ENCODE data around the gene METTL15.
"Not testable (repeated sequence)": the region's sequence is repeated elsewhere in the genome, so short reads cannot be mapped to it uniquely, and the experiment has no call there.

METTL15 gene, protein sequence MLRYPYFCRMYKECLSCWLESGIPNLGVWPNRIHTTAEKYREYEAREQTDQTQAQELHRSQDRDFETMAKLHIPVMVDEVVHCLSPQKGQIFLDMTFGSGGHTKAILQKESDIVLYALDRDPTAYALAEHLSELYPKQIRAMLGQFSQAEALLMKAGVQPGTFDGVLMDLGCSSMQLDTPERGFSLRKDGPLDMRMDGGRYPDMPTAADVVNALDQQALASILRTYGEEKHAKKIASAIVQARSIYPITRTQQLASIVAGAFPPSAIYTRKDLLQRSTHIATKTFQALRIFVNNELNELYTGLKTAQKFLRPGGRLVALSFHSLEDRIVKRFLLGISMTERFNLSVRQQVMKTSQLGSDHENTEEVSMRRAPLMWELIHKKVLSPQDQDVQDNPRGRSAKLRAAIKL

DNA sequence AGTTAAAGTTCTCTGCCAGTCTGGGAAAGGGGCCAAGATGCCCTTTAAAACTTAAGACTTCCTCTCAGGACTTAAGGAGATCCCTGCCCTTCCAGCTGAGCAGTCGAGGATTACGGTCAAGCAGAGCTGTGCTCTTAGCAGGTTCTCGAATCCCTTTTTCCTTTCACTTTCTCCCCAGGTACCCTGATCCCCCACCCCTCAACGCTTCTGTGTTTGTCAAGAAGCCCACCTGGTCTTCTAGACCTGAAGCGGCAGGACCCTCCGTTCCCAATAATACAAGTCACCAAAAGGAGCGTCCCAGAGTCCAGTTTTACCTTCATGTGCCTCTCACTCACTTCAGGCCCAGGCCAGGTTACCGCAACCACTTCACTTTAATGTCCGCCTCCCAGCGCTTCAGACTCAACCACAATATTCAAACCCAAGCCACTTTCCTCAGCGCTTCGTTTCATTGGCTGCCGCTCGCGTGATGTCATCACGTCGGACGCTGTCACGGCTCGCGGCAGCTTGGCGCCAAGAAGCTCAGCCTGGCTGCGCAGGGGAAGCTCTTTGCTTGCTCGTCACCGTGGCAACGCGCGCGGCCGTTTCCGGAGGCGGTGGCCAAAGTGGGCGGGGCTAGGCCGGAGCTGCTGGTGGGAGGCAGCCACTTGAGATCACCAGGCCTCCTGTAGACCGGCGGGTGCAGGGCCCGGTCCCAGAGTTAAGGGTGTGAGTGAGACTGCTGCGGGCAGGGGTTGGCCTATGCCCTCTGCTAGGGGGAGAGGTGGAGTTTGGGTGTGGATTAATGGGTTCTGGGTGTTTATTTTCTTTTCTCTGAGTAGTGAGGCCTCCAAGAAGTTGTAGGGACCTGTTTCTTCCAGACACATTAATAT lies at the start of gene METTL15, which contains the start of gene KIF18A:
METTL15 (plus strand) TSS at position 639 of the 869 bp plus-strand sequence. CDS start 4,947 bp downstream, outside the sequence.
KIF18A (minus strand) TSS at position 407 of the 869 bp plus-strand sequence. CDS start 10,209 bp downstream, outside the sequence.
- peak; percentile 98 for DNase-seq (ENCODE audit: low spot score)

DNA sequence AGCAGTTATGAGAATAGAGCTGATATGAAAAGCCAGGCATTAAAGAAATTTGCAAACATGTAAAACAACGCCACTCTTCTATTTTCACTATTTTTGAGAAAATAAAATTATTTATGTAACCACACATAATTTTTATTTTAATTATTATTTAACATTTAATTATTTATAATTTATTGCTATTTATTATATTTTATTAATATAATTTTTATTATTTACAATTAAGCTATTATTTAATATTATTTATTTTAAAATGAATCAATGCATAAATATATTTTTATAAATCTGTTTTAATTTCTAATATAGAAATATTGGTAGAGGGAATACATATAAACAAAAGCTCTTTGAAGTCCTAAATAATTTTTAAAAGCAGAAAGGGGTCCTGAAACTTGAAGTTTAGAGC lies 36.9 kb upstream of the METTL15 start:
- no peak for DNase-seq (ENCODE audit: low spot score)

DNA sequence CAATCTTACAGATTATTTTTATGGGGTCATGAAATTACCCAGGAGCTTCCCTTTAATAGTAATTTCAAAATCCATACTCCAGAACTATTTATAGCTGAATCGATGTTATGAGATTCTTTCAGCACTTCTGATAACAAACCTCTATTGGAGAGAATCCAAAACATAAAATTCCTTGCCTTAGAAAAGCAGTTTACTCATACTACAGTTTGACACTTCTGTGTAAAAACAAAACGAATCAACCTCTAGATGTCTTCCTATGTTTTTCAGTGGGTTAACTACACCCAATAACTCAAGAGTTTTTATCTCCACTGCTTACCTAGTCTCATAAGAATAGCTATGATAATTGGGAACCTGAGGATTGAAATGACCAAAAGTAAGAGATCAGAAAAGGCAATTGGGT lies 35.9 kb upstream of the METTL15 start:
- DNase-seq (ENCODE audit: low spot score): no peak

DNA sequence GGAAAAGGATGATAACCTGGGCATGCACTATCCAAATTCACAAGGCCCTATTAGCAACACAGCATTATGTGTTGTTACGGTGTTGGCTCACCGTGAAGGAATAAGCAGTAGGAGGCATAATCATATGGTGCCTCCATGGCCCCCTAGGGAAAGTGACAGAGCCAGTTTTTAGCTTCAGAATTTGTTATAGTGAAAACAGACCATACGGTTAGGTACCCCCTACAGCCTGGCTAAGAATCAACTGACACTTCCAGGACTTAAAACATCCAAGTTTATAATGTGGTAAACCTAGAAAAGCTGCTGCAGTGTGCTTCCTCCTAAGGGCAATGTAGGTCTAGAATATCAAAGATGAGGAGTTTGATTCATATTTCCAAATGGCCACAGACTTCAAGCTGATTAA lies 30.7 kb upstream of the METTL15 start:
- no peak for DNase-seq (ENCODE audit: low spot score)

DNA sequence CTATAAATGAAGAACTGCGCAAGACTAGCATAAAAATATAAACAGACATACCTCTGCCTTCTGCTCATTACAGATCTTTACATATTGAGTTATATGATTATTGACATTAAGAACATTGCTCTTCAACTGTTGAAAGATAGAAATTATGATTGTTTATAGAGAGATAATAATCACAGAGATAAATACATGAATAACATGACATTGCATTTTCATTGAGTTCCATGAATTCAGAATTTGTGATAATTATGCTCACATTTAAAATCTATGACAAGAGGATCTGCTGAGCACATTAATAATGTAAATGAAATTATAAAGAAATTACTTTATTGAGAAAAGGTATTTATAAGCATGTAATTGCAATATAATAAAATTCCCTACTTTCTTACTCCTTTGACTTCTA lies 25.1 kb upstream of the METTL15 start:
- no peak for DNase-seq (ENCODE audit: low spot score)

DNA sequence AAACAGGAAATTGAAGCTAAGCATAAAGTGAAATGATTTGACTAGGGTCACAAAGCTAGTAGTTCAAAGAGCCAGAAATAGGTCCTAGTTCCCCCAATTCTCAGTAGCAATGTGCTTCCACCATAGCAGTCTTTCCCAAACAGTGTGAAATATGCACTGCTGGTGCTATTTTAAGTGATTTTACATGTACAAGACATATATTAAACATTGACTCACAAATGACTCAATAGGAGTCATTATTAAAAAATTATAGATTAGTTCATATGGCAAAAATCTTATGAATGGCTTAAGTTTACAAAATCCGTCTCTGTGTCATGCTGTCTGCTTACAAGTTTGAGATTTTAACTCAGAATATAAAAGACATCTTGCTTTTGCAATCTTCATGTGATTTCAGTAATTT lies 21.6 kb upstream of the METTL15 start:
- DNase-seq (ENCODE audit: low spot score): no peak

DNA sequence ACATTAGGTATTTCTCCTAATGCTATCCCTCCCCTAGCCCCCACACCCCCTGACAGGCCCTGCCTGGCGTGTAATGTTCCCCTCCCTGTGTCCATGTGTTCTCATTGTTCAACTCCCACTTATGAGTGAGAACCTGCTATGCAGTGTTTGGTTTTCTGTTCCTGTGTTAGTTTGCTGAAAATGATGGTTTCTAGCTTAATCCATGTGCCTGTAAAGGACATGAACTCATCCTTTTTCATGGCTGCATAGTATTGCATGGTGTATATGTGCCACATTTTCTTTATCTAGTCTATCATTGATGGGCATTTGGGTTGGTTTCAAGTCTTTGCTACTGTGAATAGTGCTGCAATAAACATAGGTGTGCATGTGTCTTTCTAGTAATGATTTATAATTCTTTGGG lies 21.0 kb upstream of the METTL15 start:
- DNase-seq (ENCODE audit: low spot score): not testable (repeated sequence)

DNA sequence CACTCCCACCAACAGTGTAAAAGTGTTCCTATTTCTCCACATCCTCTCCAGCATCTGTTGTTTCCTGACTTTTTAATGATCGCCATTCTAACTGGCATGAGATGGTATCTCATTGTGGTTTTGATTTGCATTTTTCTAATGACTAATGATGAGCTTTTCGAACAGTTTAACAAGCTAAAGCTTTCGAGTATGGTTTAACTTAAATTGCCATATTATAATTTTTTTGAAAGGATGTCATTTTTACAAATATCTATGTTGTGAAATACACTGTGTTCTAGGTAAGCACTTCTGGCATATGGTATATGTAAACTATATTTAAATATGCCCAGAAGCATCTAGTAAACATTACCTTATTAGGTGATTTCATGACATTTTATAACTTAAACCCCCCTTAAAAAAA lies 20.5 kb upstream of the METTL15 start:
- DNase-seq (ENCODE audit: low spot score): not testable (repeated sequence)

DNA sequence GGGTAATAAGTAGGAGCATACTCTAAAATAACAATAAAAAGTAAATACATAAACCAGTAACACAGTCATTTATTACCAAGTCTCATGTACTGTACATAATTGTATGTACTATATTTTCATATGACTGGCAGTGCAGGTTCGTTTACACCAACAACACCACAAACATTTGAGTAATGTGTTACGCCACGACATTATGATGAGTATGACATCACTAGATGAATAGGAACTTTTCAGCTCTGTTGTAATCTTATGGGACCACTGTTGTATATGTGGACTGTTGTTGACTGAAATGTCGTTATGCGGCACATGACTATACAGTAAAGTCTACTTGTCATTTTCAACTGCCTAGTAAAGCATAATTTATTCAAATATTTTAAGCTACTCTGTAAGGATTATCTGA lies 18.8 kb upstream of the METTL15 start:
- DNase-seq (ENCODE audit: low spot score): no peak

DNA sequence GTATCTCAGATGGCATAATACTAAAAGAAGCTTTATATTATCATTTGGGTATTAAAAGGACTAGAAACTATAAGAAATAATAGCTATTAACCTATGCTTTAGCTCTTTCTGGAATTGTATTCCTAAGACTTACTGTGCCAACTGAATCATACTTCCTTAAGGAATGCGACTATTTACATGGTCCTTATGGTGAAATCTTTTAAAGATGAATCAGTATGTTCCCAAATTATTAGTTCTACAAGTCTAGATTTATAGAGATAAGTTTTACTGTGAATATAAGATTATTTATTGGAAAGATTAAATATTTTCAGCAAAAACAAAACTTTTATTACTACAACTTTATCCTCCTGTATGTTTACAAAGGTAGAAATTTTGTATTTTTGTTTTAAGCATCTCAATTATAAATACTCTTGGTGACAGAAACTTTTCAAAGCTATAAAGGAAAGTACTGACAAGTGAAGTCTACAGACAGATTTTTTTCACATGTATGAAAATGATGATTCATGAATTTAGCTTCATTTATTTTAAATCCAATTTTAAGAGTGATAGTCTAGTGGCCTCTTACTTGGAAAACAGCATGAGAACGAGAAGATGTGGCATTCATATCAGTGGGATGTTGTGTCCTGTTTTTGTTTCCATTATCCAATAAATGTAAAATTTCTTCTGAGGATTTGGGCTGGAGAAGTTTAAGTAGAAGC lies 18.0 kb upstream of the METTL15 start:
- no peak for DNase-seq (ENCODE audit: low spot score)

DNA sequence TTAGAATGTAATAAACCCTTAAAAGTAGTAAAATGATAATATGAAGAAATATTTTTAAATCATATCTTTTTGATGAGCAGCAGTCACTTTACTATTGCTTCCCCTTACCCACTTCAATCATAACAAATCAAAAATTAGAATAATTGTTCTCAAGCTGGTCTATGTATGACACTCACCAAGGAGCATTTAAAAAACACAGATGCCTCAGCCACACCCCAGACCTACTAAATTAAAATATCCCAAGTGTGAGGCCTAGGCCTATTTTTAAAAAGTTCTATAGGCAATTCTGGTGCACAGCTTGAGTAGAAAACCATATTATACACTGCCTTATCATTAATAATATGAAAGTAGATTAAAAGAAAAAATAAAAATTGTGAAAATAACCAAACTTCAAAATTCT lies 15.4 kb upstream of the METTL15 start:
- DNase-seq (ENCODE audit: low spot score): no peak

DNA sequence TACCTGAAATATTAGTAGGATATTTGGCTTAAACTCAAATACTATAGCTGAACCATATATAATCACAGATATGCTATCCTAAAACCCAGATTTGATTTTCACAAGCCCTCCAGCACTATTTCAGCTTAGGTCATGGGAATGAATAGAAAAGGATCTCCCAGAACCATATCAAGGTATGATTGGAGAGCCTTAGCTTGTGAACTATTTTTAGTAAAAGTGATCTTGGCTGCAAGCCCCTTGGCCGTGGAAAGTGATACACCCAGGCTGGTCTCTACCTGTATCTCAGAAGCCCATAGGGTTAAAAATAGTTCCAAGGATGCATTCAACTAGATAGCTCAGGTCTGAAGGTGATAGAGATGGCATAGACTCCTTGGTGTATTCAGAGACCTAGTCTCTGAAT lies 9.9 kb upstream of the METTL15 start:
- DNase-seq (ENCODE audit: low spot score): no peak

DNA sequence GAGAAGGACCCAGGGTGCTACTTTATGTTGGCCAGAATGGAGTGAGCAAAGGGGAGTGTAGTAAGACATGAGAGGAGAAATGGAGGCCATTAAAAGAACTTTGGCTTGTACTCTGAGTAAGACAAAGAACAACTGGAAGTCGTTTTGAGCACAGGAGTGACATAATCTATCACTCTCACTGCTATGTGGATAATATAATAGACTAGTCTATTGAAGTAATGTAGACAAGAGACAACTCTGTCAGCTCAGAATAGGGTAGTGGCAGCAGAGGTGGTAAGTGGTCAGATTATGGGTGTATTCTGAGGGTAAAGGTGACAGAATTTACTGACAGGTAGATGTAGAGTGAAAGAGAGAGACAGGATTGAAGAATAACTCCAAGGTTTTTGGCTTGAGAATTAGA lies 8.5 kb upstream of the METTL15 start:
- no peak for DNase-seq (ENCODE audit: low spot score)

DNA sequence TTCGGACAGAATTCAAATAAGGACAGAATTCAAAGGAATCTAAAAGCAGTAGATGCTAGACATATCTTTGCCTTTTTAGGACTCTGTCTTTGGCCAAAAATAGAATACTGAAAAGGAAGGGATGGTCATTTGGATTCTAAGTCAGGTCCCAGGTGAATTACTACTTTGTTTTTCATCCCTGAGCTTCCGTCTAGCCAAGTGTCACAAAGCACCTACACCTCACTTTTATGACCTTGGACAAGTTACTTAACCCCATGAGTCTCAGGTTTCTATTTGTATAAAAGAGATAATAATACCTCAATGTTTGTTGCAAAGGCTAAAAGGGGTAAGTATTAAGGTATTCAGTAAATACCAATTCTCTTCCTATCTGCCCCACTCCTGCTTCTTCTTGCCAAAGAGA lies 7.5 kb upstream of the METTL15 start:
- DNase-seq (ENCODE audit: low spot score): no peak

DNA sequence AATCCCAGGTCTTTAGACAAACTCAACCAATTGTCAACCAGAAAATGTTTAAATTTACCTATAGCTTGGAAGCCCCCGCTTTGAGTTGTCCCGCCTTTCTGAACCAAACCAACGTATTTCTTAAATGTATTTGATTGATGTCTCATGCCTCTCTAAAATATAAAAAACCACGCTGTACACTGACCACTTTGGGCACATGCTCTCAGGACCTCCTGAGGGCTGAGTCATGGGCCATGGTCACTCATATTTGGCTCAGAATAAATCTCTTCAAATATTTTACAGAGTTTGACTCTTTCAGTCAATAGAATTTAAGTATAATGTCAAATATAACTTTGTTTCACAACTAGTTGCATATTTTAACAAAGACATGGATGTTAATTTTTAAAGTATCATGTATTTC lies 5.9 kb upstream of the METTL15 start:
- not testable (repeated sequence) for DNase-seq (ENCODE audit: low spot score)

DNA sequence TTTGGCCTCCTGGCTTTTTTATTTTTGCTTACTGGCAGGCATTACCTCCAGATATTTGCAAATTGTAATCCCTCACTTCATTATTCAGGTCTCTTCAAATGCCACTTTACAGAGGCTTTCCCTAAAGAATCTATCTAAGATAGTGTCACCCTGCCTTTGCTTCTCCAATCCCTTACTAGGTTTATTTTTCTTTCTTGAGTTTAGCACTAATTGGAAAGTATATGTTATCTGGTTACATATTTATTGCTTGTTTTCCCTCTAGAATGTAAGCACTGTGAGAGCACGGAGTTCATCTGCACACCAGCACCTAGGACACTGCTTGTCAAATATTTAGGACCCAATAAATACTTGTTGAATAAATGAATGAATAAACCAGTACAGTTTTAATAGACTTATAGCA lies 3.8 kb upstream of the METTL15 start:
- no peak for DNase-seq (ENCODE audit: low spot score)

DNA sequence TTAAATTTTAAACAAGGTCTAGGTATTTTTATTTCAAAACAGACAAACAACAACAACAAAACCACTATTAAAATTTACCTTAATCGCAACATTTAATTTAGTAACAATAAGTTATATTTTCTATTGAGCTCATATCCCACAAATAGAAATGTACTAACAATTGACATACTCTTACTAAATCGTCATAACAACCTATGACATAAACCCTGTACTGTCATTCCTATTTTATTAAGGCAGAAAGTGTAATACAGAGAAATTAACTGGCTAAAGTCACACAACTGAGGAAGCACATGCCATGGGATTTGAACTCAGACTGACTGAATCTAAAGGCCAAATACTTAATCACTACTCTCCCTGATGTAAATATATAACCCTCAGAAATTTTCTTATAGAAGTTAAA lies 3.2 kb upstream of the METTL15 start:
- no peak for DNase-seq (ENCODE audit: low spot score)

DNA sequence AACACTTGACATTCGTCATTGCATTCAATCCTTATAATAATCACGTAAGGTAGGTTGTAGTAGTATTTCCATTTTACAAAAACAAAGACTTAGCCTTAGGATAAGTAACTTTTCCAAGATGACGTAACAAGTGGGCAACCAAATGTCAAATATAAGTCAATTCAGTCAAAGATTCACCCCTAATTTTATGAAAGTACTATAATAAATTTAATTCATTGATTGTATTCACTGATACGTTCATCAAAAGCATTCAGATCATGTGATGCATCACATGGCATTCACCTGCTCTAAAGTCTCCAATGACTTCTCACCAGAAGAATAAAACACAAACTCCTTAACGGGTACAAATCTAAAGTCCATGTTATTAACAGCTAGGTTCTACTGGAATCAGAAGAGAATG lies 2.3 kb upstream of the METTL15 start:
- no peak for DNase-seq (ENCODE audit: low spot score)

DNA sequence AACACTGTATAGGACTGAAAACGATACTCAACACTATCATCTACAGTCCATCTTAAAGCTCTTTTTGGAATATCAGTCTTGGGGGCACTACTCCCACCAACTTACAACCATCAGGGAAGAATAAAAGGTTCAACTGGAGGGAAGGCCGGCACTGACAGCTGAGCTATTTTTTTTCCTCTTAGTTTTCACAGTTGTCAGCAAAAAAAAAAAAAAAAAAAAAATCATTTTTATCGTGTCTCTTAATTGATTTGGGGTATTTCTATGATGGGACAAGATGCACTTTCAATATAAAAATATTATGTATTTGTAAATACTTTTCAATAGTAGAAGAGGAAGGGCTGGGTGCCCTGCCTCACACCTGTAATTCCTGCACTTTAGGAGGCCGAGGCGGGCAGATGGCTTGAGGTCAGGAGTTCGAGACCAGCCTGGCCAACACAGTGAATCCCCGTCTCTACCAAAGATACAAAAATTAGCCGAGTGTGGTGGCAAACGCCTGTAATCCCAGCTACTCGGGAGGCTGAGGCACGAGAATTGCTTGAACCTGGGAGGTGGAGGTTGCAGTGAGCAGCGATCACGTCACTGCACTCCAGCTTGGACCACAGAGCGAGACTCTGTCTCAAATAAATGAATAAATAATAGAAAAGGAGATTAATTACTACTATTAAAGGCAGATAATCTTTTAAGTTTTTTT lies 1.7 kb upstream of the METTL15 start:
- DNase-seq (ENCODE audit: low spot score): no peak

DNA sequence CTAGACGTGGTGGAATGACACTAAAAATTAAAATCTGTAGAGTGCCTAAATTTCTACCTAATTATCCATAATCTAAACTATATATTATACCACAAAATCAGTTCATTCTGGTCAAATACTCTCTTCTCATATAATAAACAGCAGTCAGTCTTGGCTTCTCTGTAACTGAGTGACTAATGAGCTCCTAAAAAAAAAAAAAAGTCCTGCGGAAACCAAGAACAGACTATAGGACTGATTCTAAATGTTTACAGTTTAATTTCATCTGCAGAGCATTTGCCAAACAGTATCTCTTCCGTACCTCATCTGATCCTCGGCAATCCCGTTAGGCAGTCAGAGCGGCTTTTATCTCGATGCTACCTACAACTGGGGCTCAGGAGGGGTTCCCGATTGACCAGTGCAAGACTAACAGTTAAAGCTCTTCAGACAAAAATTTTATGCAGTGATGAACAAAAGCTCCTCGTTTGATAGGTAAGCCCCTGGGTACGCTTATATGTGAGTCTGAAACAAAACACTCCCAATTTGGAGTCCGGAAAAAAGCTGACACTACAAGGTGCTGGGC lies 918 bp upstream of the METTL15 start:
- peak; percentile 25 for DNase-seq (ENCODE audit: low spot score)

DNA sequence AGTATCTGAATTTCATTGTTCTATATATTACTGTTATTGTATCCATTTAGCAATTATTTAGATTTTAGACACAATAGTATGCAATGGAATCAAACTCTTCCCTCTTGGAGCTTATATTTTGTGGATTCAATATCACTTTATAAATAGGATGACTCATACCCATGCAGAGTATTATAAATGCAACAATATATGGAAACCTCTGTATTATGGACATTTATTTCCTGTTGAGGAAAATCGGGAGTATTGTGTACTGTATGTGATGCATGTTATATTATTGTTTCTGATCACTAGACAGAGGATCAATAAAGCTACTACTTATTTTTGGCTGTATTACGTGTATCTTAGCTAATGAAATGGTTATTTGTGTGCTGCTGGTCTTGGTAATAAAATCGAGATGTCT lies 770 bp downstream of the METTL15 start:
- peak; percentile 24 for DNase-seq (ENCODE audit: low spot score)
